Right renal cortex interstitium (tissue), 3 donors: ENCODE data around the gene DOCK3. TPM values are rescaled to one million over a fixed set of nuclear protein-coding genes. Genes with fewer than 3 reads are reported as not detected.

ENCODE experiments used
- DNase-seq, 3 donors: peaks; one replicate each; pipeline ENCODE4 v3.0.0-alpha.2; 2013; ENCODE audit warnings: low read depth in 3 of 3, low spot score in 2 of 3
- polyA plus RNA-seq, 3 donors: library from polyadenylated mRNA; unstranded; fragments of 120-200 nt; gene quantifications; one replicate each; pipeline ENCODE4 v1.2.1, GENCODE V29; 2013; ENCODE audit not compliant: insufficient read length in 3 of 3

The DOCK3 gene
- polyA plus RNA-seq, 3 donors = 0.88 to 1.4 (median 1.2) TPM

DNA sequence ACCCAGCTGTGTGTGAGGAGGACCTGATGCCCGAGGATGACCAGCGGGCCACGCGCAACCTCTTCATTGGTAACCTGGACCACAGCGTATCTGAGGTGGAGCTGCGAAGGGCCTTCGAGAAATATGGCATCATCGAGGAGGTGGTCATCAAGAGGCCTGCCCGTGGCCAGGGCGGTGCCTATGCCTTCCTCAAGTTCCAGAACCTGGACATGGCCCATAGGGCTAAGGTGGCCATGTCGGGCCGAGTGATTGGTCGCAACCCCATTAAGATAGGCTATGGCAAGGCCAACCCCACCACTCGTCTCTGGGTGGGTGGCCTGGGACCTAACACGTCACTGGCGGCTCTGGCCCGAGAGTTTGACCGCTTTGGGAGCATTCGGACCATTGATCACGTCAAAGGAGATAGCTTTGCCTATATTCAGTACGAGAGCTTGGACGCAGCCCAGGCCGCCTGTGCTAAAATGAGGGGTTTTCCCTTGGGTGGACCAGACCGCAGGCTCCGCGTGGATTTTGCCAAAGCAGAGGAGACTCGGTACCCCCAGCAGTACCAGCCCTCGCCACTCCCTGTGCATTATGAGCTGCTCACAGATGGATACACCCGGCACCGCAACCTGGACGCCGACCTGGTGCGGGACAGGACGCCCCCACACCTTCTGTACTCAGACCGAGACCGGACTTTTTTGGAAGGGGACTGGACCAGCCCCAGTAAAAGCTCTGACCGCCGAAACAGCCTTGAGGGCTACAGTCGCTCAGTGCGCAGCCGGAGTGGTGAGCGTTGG, 717.8 kb downstream of the DOCK3 start:
- no peak for DNase-seq

- no peak for DNase-seq
Measured at GRCh38 chr3:51393134-51393495, 718.4 kb downstream of the DOCK3 start.

- DNase-seq = no peak
Measured at GRCh38 chr3:51393564-51393963, 718.8 kb downstream of the DOCK3 start.

GRCh38 chr3:51394541-51394940, 719.8 kb downstream of the DOCK3 start:
- DNase-seq = no peak

GRCh38 chr3:51395493-51396213, 720.9 kb downstream of the DOCK3 start:
- no peak for DNase-seq

- DNase-seq = no peak
Measured at GRCh38 chr3:51396401-51396800, 721.7 kb downstream of the DOCK3 start.

DNA sequence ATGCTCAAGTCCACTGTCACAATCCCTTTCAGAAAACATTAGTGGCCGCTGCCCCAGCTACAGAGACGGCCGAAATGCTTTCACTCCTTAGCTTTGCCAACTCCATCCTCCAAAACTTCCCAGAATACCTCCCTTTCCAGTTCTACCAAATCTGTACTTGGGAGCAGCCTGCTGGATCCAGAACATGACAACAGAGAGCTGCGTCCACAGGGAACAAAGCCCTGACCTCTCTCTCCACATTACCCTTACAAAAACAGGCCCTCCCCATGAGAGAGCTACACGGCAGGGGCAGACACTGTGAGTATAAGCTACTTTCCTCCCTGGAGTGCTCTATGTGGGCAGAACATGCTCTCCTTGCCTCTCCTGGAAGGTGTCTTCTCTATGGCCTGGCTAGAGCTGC, 722.7 kb downstream of the DOCK3 start:
- no peak for DNase-seq

DNA sequence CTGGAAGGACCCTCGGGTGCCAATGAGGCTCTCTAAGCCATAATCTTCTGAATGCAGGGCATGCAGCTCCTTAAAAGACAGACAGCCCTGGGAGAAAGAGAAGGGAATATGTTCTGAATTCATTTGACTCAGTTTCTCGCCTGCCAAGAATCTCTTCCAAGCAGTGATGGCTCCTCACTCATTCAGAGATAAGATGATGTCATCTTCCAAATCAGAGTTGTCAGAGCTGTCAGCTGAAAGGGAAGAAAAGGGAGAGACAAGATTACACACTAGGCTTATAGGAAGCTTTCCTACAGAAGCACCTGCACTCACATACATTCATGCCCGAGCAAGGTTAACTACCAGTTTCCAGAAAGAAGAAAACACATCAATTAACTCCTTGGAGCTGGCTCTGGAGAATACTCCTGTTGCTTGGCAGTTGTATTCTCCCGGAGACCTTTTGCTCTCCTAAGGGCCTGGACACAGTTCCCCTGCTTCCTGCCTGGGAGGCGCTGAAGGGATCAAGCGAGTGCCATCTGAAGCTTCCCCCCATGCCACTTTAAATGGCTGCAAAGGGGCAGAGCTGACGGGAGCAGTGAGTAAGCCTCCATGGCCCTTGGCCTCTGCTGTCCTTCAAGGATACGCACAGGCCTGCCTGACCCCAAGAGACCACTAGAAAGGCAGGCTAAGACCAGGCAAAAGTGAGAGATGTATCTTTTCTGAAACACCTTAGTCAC, 724.0 kb downstream of the DOCK3 start:
- no peak for DNase-seq

GRCh38 chr3:51400166-51400565, 725.4 kb downstream of the DOCK3 start:
- DNase-seq = no peak

DNA sequence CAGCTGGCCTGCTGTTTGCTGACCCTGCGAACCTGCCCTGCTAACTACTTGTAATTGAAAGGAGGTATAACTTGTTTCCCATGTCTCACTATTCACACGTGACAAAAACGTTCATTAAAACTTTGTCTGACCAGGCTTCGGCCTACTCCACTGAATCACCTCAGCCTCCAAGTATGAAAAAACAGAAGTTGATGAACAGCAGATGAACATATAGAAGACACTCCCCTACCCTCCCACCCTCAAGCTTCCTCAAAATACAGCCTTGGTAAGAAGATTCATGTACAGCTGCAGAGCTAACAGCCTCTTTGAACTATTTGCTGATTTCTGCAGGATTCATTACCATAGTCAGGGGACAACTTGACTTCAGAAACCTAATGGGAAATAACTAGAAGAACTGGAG, 727.0 kb downstream of the DOCK3 start:
- no peak for DNase-seq

GRCh38 chr3:51403675-51404074, 728.9 kb downstream of the DOCK3 start:
- DNase-seq = no peak

DNA sequence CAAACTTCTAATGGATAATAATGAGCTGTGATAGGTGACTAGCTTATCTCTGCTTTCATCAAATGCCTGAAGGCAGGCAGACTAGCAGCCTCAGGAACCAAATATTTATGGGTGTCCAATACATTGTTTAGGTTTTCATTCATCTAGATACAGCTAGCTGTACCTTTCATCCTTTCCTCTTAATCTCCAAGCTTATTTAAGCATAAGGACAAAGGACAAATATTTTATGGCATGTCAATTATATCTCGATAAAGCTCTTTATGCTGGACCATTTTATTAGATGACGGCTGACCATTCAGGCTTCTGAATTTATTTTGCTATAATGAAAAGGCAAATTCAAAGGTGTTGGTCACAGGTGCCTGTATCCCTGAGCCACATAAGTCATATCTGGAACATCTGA, 733.3 kb downstream of the DOCK3 start:
- no peak for DNase-seq

GRCh38 chr3:51408813-51409212, 734.1 kb downstream of the DOCK3 start:
- DNase-seq = no peak

DNA sequence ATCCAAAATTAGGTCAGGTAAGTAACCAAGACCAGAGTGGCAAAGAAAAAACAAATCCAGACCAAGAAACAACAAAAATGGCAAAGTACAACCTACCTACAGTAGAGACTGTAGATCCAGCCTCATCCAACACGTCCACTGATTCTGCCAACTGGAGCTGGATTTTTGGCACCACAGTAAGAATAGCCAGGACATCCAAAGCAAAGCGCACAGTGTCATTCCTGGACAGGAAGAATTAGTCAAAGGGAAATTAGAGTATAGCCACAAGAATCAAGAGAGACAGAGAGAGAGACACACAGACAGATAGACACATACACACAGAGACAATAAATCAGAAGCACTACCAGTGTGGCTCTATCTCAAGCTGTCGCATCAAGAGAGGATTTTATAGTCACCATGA, 747.5 kb downstream of the DOCK3 start:
- no peak for DNase-seq

GRCh38 chr3:51426921-51427320, 752.2 kb downstream of the DOCK3 start:
- DNase-seq = no peak

- no peak for DNase-seq
Measured at GRCh38 chr3:51429138-51429537, 754.4 kb downstream of the DOCK3 start.

Other genes with a start within 250 kb of the DOCK3 start
- gene CACNA2D2, start 171.3 kb upstream of the DOCK3 start, polyA plus RNA-seq = 10 to 100 TPM; 13.9 to 16.1 (median 14.0) TPM
- gene C3orf18, start 107.2 kb upstream of the DOCK3 start, polyA plus RNA-seq = 10 to 100 TPM; 14.0 to 16.8 (median 16.0) TPM
- 10 to 100 TPM; 19.5 to 20.8 (median 19.9) TPM for gene HEMK1, start 105.4 kb upstream of the DOCK3 start, polyA plus RNA-seq
- gene CISH, start 63.2 kb upstream of the DOCK3 start, polyA plus RNA-seq = 10 to 100 TPM; 27.9 to 33.9 (median 31.8) TPM
- gene MAPKAPK3, start 57.8 kb upstream of the DOCK3 start, polyA plus RNA-seq = 10 to 100 TPM; 53.2 to 59.6 (median 58.3) TPM